ENCODE data around the gene CYP8B1.

CYP8B1 gene

DNA sequence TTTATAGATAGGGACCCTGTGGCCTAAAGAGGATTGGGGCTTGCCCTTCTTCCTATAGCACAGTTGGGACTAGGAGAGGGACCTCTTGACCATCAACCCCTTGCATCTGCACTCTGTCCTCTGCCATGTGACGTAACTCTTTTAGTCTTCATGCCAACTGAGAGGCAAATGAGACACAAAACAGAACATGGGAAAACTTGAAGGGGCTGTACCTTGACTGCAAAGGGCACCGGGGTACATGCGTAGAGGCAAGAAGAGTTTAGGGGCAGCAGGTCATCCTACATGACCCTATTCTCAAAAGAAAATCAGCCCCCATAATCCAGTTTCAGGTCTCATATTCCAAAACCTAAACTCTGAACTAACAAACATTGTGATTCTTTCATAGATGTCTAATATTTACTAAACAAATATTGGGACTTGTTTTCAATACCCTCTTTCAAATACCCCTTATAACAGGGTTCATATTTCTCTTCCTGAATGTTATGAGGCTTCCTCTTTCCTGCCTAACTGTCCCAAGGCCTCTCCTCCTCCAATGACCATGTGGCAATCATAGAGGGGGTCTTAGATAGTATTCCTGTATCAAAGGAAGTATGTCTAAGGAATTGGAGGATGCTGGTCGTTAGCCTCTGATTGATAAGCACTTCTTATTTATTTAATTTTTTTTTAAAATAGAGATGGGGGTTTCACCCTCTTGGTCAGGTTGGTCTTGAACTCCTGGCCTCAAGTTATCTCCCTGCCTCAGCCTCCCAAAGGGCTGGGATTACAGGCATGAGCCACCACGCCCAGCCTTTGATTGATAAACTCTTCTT is 45.8 kb downstream of the CYP8B1 start:
- H3K4me3 ChIP-seq (ENCODE audit: low read depth, low read length): no peak overlapping the region
- no peak for DNase-seq (ENCODE audit: low read depth)

DNA sequence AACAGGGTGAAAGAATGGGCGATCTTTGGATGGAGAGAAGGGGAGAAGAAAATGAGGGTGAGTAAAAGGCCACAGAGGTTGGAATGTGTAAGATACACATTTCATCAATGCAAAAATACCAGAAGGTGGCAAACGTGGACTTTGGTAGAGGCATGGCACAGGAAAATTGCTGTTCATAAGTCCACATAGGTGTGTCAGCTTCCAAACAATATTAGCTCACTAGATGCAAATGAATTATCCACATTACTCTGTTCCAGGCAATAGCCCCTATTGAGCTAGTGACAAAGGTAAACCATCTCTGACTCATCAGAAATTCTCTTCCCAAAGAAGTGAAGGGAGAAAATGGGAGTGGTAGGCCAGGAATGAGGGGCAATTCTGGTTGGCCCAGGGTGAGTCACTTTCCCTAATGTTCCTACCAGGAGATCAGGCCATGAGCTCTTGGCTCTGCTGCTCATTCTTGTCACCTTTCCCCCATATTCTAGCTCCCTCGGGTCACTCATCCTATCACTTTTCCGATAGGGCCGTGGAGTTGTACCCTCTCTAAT is 46.5 kb downstream of the CYP8B1 start:
- no peak overlapping the region for H3K4me3 ChIP-seq (ENCODE audit: low read depth, low read length)
- DNase-seq (ENCODE audit: low read depth): no peak
- TF ChIP-seq, protein P1, sequence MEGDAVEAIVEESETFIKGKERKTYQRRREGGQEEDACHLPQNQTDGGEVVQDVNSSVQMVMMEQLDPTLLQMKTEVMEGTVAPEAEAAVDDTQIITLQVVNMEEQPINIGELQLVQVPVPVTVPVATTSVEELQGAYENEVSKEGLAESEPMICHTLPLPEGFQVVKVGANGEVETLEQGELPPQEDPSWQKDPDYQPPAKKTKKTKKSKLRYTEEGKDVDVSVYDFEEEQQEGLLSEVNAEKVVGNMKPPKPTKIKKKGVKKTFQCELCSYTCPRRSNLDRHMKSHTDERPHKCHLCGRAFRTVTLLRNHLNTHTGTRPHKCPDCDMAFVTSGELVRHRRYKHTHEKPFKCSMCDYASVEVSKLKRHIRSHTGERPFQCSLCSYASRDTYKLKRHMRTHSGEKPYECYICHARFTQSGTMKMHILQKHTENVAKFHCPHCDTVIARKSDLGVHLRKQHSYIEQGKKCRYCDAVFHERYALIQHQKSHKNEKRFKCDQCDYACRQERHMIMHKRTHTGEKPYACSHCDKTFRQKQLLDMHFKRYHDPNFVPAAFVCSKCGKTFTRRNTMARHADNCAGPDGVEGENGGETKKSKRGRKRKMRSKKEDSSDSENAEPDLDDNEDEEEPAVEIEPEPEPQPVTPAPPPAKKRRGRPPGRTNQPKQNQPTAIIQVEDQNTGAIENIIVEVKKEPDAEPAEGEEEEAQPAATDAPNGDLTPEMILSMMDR (IDR thresholded peaks at IDR 0.05; ENCODE audit: insufficient read depth, low read depth, low read length, missing control alignments): no peak

More for the DNA sequence above, 45.8 kb downstream of the CYP8B1 start:
- TF ChIP-seq, protein P1 (IDR thresholded peaks at IDR 0.05; ENCODE audit: insufficient read depth, low read depth, low read length, missing control alignments): no peak

DNA sequence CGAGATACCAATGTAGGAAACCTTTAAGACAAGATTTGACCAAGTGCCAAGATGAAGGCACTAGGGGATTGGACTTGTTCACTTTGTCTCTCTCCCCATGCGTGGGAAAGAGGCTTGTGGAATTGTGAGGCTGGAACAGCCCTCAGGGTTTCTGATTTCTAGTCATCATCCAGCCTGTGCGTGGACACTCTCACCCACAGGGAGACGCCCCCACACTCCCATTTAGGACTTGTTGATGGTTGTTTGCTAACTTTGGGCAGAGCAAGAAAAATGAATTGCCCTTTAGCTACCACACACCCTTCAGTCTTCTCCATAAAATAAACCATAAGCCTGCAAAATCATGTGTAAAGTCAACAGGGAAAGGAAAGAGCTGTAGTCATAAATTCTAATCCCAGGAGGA is 48.0 kb downstream of the CYP8B1 start:
- DNase-seq (ENCODE audit: low read depth): no peak
- no peak overlapping the region for H3K4me3 ChIP-seq (ENCODE audit: low read depth, low read length)
- TF ChIP-seq, protein P1 (IDR thresholded peaks at IDR 0.05; ENCODE audit: insufficient read depth, low read depth, low read length, missing control alignments): no peak

DNA sequence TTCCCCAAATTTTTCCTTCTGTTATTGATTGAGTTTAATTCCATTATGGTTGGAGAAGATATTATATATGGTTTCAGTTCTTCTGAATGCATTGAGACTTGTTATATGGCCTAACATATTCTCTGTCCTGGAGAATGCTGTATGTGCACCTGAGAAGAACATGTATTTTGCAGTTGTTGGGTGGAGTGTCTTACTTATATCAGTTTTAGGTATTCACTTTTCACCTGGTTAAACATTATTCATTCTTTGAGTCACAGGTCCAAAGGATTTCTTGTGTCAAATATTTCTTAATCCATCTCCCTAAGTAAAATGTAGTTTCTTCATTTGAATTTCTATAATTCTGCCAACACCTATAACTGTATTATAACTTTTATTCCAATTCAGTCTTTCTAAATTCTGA is 48.7 kb downstream of the CYP8B1 start:
- DNase-seq (ENCODE audit: low read depth): no peak
- H3K4me3 ChIP-seq (ENCODE audit: low read depth, low read length): no peak overlapping the region
- TF ChIP-seq, protein P1 (IDR thresholded peaks at IDR 0.05; ENCODE audit: insufficient read depth, low read depth, low read length, missing control alignments): no peak

DNA sequence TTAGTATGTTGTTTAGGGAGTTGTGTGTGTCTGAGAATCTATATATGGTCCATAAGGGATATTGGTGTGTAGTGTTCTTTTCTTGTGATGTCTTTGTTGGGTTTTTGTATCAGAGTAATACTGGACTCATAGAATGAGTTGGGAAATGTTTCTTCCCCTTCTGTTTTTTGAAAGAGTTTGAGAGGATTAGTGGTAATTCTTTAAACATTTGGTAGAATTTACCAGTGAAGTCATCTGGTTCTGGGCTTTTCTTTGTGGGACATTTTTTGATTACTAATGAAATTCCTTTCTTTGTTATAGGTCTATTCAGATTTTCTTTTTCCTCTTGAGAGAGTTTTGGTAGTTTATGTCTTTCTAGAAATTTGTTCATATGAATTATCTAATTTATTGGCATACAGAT is 49.5 kb downstream of the CYP8B1 start:
- TF ChIP-seq, protein P1 (IDR thresholded peaks at IDR 0.05; ENCODE audit: insufficient read depth, low read depth, low read length, missing control alignments): no peak
- H3K4me3 ChIP-seq (ENCODE audit: low read depth, low read length): no peak overlapping the region
- no peak for DNase-seq (ENCODE audit: low read depth)

DNA sequence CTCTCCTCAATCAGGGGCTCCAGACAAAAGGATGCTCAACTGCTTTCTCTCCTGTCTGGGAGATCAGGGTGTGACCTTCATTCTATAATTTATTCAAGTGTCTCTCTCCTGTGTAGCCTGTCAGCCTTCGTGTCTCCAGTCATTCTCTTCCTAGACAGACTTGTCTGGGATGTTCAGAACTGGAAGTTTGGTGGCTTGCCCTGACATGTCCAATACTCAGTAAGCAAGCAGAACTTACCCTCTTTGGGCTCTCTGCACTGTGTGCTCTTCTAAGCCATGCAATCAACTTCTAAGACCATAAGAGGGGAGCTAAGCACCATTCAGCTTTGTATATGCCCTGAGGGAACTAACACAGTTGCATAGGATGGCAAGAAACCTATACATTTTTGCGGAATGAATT is 52.3 kb downstream of the CYP8B1 start:
- H3K4me3 ChIP-seq (ENCODE audit: low read depth, low read length): no peak overlapping the region
- TF ChIP-seq, protein P1 (IDR thresholded peaks at IDR 0.05; ENCODE audit: insufficient read depth, low read depth, low read length, missing control alignments): no peak
- DNase-seq (ENCODE audit: low read depth): no peak
